ENCODE measurements around the gene MTA3.

The MTA3 gene

GRCh38 chr2:42777883-42778805 is 209.7 kb downstream of the MTA3 start:
- ChIA-PET POLR2A (no interaction called here), CTCF (interaction anchor here (1.4 to 2.0 kb wide), 4 partner anchors 10 to 53 kb away, joined by 3 to 5 read pairs (median 4); no protein-coding TSS in a partner anchor)
- peaks cover 0 to 17% (median 3%) of the 10 kb centered on the region in 4 experiments for H3K36me3 ChIP-seq (ENCODE audit: control insufficient read depth in 4 of 4, insufficient read depth in 4 of 4, low read length in 3 of 4)
- H3K9me3 ChIP-seq (ENCODE audit: control extremely low read depth in 1 of 5, control insufficient read depth in 4 of 5, insufficient read depth in 2 of 5, low read depth in 1 of 5, low read length in 4 of 5) = peaks cover 0 to 18% (median 7%) of the 10 kb centered on the region in 5 experiments
- DNase-seq = no peak
- no peak overlapping the region for H3K27ac ChIP-seq (ENCODE audit: insufficient read depth in 1 of 2, low read depth in 1 of 2, low read length in 2 of 2, poor library complexity in 1 of 2, severe bottlenecking in 2 of 2)
- no peaks in the 10 kb centered on the region for H3K27me3 ChIP-seq (replicated peaks in 2 of 5; ENCODE audit: control insufficient read depth in 4 of 5, insufficient read depth in 5 of 5, low read length in 4 of 5)
- H3K4me3 ChIP-seq (ENCODE audit: control insufficient read depth in 1 of 7, extremely low read depth in 1 of 7, insufficient read depth in 4 of 7, low read depth in 2 of 7, low read length in 6 of 7) = no peak overlapping the region
- WGBS (ENCODE audit: insufficient coverage) = 95% methylated on average over 2 of the region's 3 CpGs
- peaks cover 0 to 11% (median 6%) of the 10 kb centered on the region in 4 experiments for H3K4me1 ChIP-seq (ENCODE audit: control extremely low read depth in 1 of 4, control insufficient read depth in 4 of 4, insufficient read depth in 4 of 4, low read length in 3 of 4)

GRCh38 chr2:42781181-42781580 is 212.7 kb downstream of the MTA3 start:
- Histone ChIP-seq H3K4me1 (ENCODE audit: control extremely low read depth in 1 of 4, control insufficient read depth in 4 of 4, insufficient read depth in 4 of 4, low read length in 3 of 4) (peaks cover 0 to 2% (median under 1%) of the 10 kb centered on the region in 4 experiments), H3K36me3 (ENCODE audit: control insufficient read depth in 4 of 4, insufficient read depth in 4 of 4, low read length in 3 of 4) (peaks cover 0 to 22% (median 4%) of the 10 kb centered on the region in 4 experiments), H3K27ac (ENCODE audit: insufficient read depth in 1 of 2, low read depth in 1 of 2, low read length in 2 of 2, poor library complexity in 1 of 2, severe bottlenecking in 2 of 2) (no peak overlapping the region), H3K9me3 (ENCODE audit: control extremely low read depth in 1 of 5, control insufficient read depth in 4 of 5, insufficient read depth in 2 of 5, low read depth in 1 of 5, low read length in 4 of 5) (peaks cover 0 to 18% (median 7%) of the 10 kb centered on the region in 5 experiments), H3K27me3 (replicated peaks in 2 of 5; ENCODE audit: control insufficient read depth in 4 of 5, insufficient read depth in 5 of 5, low read length in 4 of 5) (no peaks in the 10 kb centered on the region), H3K4me3 (ENCODE audit: control insufficient read depth in 1 of 7, extremely low read depth in 1 of 7, insufficient read depth in 4 of 7, low read depth in 2 of 7, low read length in 6 of 7) (no peak overlapping the region)
- POLR2A ChIA-PET = interaction anchor here (0.6 kb wide), 1 partner anchor 1104 kb away, joined by 3 read pairs; no protein-coding TSS in a partner anchor
- CTCF ChIA-PET = interaction anchor here (1.4 kb wide), 1 partner anchor 118 kb away, joined by 3 read pairs; no protein-coding TSS in a partner anchor
- no peak for DNase-seq
- 100% methylated on average over 1 of the region's 1 CpG for WGBS (ENCODE audit: insufficient coverage)

GRCh38 chr2:42783511-42783910 is 215.1 kb downstream of the MTA3 start:
- no peaks in the 10 kb centered on the region for H3K4me1 ChIP-seq (ENCODE audit: control extremely low read depth in 1 of 4, control insufficient read depth in 4 of 4, insufficient read depth in 4 of 4, low read length in 3 of 4)
- peaks cover 2 to 26% (median 6%) of the 10 kb centered on the region in 4 experiments for H3K36me3 ChIP-seq (ENCODE audit: control insufficient read depth in 4 of 4, insufficient read depth in 4 of 4, low read length in 3 of 4)
- H3K27ac ChIP-seq (ENCODE audit: insufficient read depth in 1 of 2, low read depth in 1 of 2, low read length in 2 of 2, poor library complexity in 1 of 2, severe bottlenecking in 2 of 2) = no peak overlapping the region
- H3K27me3 ChIP-seq (replicated peaks in 2 of 5; ENCODE audit: control insufficient read depth in 4 of 5, insufficient read depth in 5 of 5, low read length in 4 of 5) = no peaks in the 10 kb centered on the region
- CTCF ChIA-PET = no interaction called here
- 95% methylated on average over 4 of the region's 9 CpGs for WGBS (ENCODE audit: insufficient coverage)
- POLR2A ChIA-PET = no interaction called here
- H3K4me3 ChIP-seq (ENCODE audit: control insufficient read depth in 1 of 7, extremely low read depth in 1 of 7, insufficient read depth in 4 of 7, low read depth in 2 of 7, low read length in 6 of 7) = no peak overlapping the region
- DNase-seq = no peak
- H3K9me3 ChIP-seq (ENCODE audit: control extremely low read depth in 1 of 5, control insufficient read depth in 4 of 5, insufficient read depth in 2 of 5, low read depth in 1 of 5, low read length in 4 of 5) = peaks cover 0 to 15% (median 7%) of the 10 kb centered on the region in 5 experiments

GRCh38 chr2:42784204-42784880 is 215.9 kb downstream of the MTA3 start:
- Histone ChIP-seq H3K27me3 (replicated peaks in 2 of 5; ENCODE audit: control insufficient read depth in 4 of 5, insufficient read depth in 5 of 5, low read length in 4 of 5) (no peaks in the 10 kb centered on the region), H3K27ac (ENCODE audit: insufficient read depth in 1 of 2, low read depth in 1 of 2, low read length in 2 of 2, poor library complexity in 1 of 2, severe bottlenecking in 2 of 2) (no peak overlapping the region), H3K9me3 (ENCODE audit: control extremely low read depth in 1 of 5, control insufficient read depth in 4 of 5, insufficient read depth in 2 of 5, low read depth in 1 of 5, low read length in 4 of 5) (peaks cover 0 to 11% (median 5%) of the 10 kb centered on the region in 5 experiments), H3K4me3 (ENCODE audit: control insufficient read depth in 1 of 7, extremely low read depth in 1 of 7, insufficient read depth in 4 of 7, low read depth in 2 of 7, low read length in 6 of 7) (no peak overlapping the region), H3K36me3 (ENCODE audit: control insufficient read depth in 4 of 4, insufficient read depth in 4 of 4, low read length in 3 of 4) (peaks cover 2 to 27% (median 6%) of the 10 kb centered on the region in 4 experiments), H3K4me1 (ENCODE audit: control extremely low read depth in 1 of 4, control insufficient read depth in 4 of 4, insufficient read depth in 4 of 4, low read length in 3 of 4) (no peaks in the 10 kb centered on the region)
- DNase-seq = no peak
- ChIA-PET CTCF (interaction anchor here (1.2 to 1.4 kb wide), 3 partner anchors 9 to 121 kb away, joined by 3 read pairs; no protein-coding TSS in a partner anchor), POLR2A (no interaction called here)
- WGBS (ENCODE audit: insufficient coverage) = 93% methylated on average over 3 of the region's 7 CpGs

- POLR2A ChIA-PET = no interaction called here
- Histone ChIP-seq H3K27ac (ENCODE audit: insufficient read depth in 1 of 2, low read depth in 1 of 2, low read length in 2 of 2, poor library complexity in 1 of 2, severe bottlenecking in 2 of 2) (no peak overlapping the region), H3K9me3 (ENCODE audit: control extremely low read depth in 1 of 5, control insufficient read depth in 4 of 5, insufficient read depth in 2 of 5, low read depth in 1 of 5, low read length in 4 of 5) (peaks cover 0 to 3% (median 0%) of the 10 kb centered on the region in 5 experiments), H3K4me1 (ENCODE audit: control extremely low read depth in 1 of 4, control insufficient read depth in 4 of 4, insufficient read depth in 4 of 4, low read length in 3 of 4) (peaks cover 0 to 7% (median 5%) of the 10 kb centered on the region in 4 experiments), H3K27me3 (replicated peaks in 2 of 5; ENCODE audit: control insufficient read depth in 4 of 5, insufficient read depth in 5 of 5, low read length in 4 of 5) (no peaks in the 10 kb centered on the region), H3K36me3 (ENCODE audit: control insufficient read depth in 4 of 4, insufficient read depth in 4 of 4, low read length in 3 of 4) (peaks cover 2 to 24% (median 6%) of the 10 kb centered on the region in 4 experiments), H3K4me3 (ENCODE audit: control insufficient read depth in 1 of 7, extremely low read depth in 1 of 7, insufficient read depth in 4 of 7, low read depth in 2 of 7, low read length in 6 of 7) (no peak overlapping the region)
- no peak for DNase-seq
- CTCF ChIA-PET = interaction anchor here (1.5 kb wide), 1 partner anchor 123 kb away, joined by 6 read pairs; no protein-coding TSS in a partner anchor
- WGBS (ENCODE audit: insufficient coverage) = 90% methylated on average over 12 of the region's 15 CpGs
These were observed 218.3 kb downstream of the MTA3 start for GRCh38 chr2:42786561-42787345.

- no peak for DNase-seq
- Histone ChIP-seq H3K4me3 (ENCODE audit: control insufficient read depth in 1 of 7, extremely low read depth in 1 of 7, insufficient read depth in 4 of 7, low read depth in 2 of 7, low read length in 6 of 7) (no peak overlapping the region), H3K27me3 (replicated peaks in 2 of 5; ENCODE audit: control insufficient read depth in 4 of 5, insufficient read depth in 5 of 5, low read length in 4 of 5) (no peaks in the 10 kb centered on the region), H3K27ac (ENCODE audit: insufficient read depth in 1 of 2, low read depth in 1 of 2, low read length in 2 of 2, poor library complexity in 1 of 2, severe bottlenecking in 2 of 2) (no peak overlapping the region), H3K4me1 (ENCODE audit: control extremely low read depth in 1 of 4, control insufficient read depth in 4 of 4, insufficient read depth in 4 of 4, low read length in 3 of 4) (peaks cover 0 to 10% (median 8%) of the 10 kb centered on the region in 4 experiments), H3K36me3 (ENCODE audit: control insufficient read depth in 4 of 4, insufficient read depth in 4 of 4, low read length in 3 of 4) (peaks cover 2 to 20% (median 6%) of the 10 kb centered on the region in 4 experiments), H3K9me3 (ENCODE audit: control extremely low read depth in 1 of 5, control insufficient read depth in 4 of 5, insufficient read depth in 2 of 5, low read depth in 1 of 5, low read length in 4 of 5) (no peaks in the 10 kb centered on the region)
- CTCF ChIA-PET = interaction anchor here (0.9 to 1.5 kb wide), 2 partner anchors 9 to 124 kb away, joined by 4 to 6 read pairs; no protein-coding TSS in a partner anchor
- 100% methylated on average over 2 of the region's 3 CpGs for WGBS (ENCODE audit: insufficient coverage)
- POLR2A ChIA-PET = no interaction called here
These were observed 219.0 kb downstream of the MTA3 start for GRCh38 chr2:42787424-42787787.

All from common myeloid progenitor, CD34-positive (primary cell).